B cell (primary cell): ENCODE results near the gene DNM2. TPM values are rescaled to one million over a fixed set of nuclear protein-coding genes. Genes with fewer than 3 reads are reported as not detected.

Experiments used
- ATAC-seq: fragments of 200-7000 bp; cut with Tn5 transposase; one replicate; pipeline ENCODE4 v1.10.0; 2021; ENCODE audit warnings: low read depth, mild to moderate bottlenecking, moderate number of reproducible peaks, moderate library complexity
- CTCF ChIA-PET: fragments of 350-600 bp; sonication (Branson Sonifier 250); formaldehyde crosslinking; loops from one replicate; lab custom pipeline; 2021; ENCODE audit warnings: antibody characterized with exemption, inconsistent platforms; lab: Charles Lee
- POLR2A ChIA-PET: fragments of 350-600 bp; sonication (Branson Sonifier 250); formaldehyde crosslinking; loops from one replicate; lab custom pipeline; 2021; ENCODE audit warnings: antibody characterized with exemption; lab: Charles Lee
- DNase-seq: peaks from one replicate; pipeline ENCODE4 v3.0.0; 2013
- H2AFZ ChIP-seq: 2 replicates; pipeline ENCODE4 v1.6.1; 2012; ENCODE audit warnings: mild to moderate bottlenecking, low read depth, low read length; ENCODE audit not compliant: insufficient read depth, poor library complexity, severe bottlenecking
- H3K27ac ChIP-seq, 2 donors: 1 replicate in 1 of 2; 2 replicates in 1 of 2; pipeline ENCODE4 v1.5.1; 2012 to 2013; ENCODE audit warnings: low read length in 2 of 2, mild to moderate bottlenecking in 2 of 2, moderate library complexity in 1 of 2
- H3K27me3 ChIP-seq, 4 experiments: fragments of 200-600 bp in 1 of 4; sonication (generic) in 1 of 4; replicated peaks in 1 of 4; 1 replicate in 2 of 4; 2 replicates in 2 of 4; pipeline versions ENCODE4 v1.6.1 to v1.7.0; 2013 to 2016; ENCODE audit warnings: low read length in 3 of 4, mild to moderate bottlenecking in 2 of 4, mixed read lengths in 1 of 4, moderate library complexity in 1 of 4; ENCODE audit not compliant: insufficient read depth in 4 of 4, control insufficient read depth in 3 of 4; ENCODE audit errors: control extremely low read depth in 1 of 4
- H3K36me3 ChIP-seq, 2 experiments: replicated peaks in 1 of 2; 1 replicate in 1 of 2; 2 replicates in 1 of 2; pipeline versions ENCODE4 v1.6.1 to v1.7.1; 2013; ENCODE audit warnings: low read length in 1 of 2; ENCODE audit not compliant: insufficient read depth in 2 of 2, control insufficient read depth in 1 of 2; ENCODE audit errors: control extremely low read depth in 1 of 2, extremely low read depth in 1 of 2
- H3K4me1 ChIP-seq, 2 donors: fragments of 200-600 bp in 1 of 2; sonication (generic) in 1 of 2; 1 replicate in 1 of 2; 2 replicates in 1 of 2; pipeline versions ENCODE4 v1.5.1 to v1.6.1; 2013 to 2017; ENCODE audit warnings: low read length in 2 of 2; ENCODE audit not compliant: control insufficient read depth in 2 of 2, insufficient read depth in 2 of 2
- H3K4me2 ChIP-seq: replicated peaks from 2 replicates; pipeline ENCODE3; 2012; ENCODE audit warnings: mild to moderate bottlenecking, low read depth, low read length; ENCODE audit not compliant: poor library complexity, severe bottlenecking
- H3K4me3 ChIP-seq, 5 experiments: fragments of 200-600 bp in 1 of 5; sonication (generic) in 1 of 5; 1 replicate in 3 of 5; 2 replicates in 2 of 5; pipeline versions ENCODE4 v1.5.1 to v1.7.0; 2011 to 2016; ENCODE audit warnings: low read length in 4 of 5, mild to moderate bottlenecking in 4 of 5, low read depth in 2 of 5, control low read depth in 1 of 5, moderate library complexity in 1 of 5; ENCODE audit not compliant: insufficient read depth in 1 of 5; ENCODE audit errors: control extremely low read depth in 1 of 5, extremely low read depth in 1 of 5
- H3K79me2 ChIP-seq: fragments of 200-600 bp; sonication (generic); one replicate; pipeline ENCODE4 v1.6.0; 2016; ENCODE audit warnings: low read length; ENCODE audit not compliant: control insufficient read depth, insufficient read depth
- H3K9ac ChIP-seq: fragments of 200-600 bp; sonication (generic); 2 replicates; pipeline ENCODE4 v1.6.1; 2017; ENCODE audit warnings: mild to moderate bottlenecking, low read length, moderate library complexity
- H3K9me3 ChIP-seq, 3 donors: one replicate each; pipeline versions ENCODE4 v1.6.1 to v1.7.1; 2013; ENCODE audit warnings: low read length in 2 of 3; ENCODE audit not compliant: control insufficient read depth in 2 of 3, insufficient read depth in 1 of 3; ENCODE audit errors: control extremely low read depth in 1 of 3
- H4K20me1 ChIP-seq: 2 replicates; pipeline ENCODE4 v1.6.0; 2012; ENCODE audit warnings: mild to moderate bottlenecking, low read length; ENCODE audit not compliant: insufficient read depth, control insufficient read depth, poor library complexity, severe bottlenecking
- H3K27ac Mint-ChIP-seq: one replicate; pipeline ENCODE4 v1.8.0; 2021; ENCODE audit warnings: mixed read lengths
- H3K27me3 Mint-ChIP-seq: one replicate; pipeline ENCODE4 v1.8.0; 2021; ENCODE audit warnings: mixed read lengths
- H3K4me1 Mint-ChIP-seq: one replicate; pipeline ENCODE4 v1.8.0; 2021; ENCODE audit warnings: mixed read lengths
- H3K4me3 Mint-ChIP-seq: one replicate; pipeline ENCODE4 v1.8.0; 2021; ENCODE audit warnings: mixed read lengths
- H3K9me3 Mint-ChIP-seq: one replicate; pipeline ENCODE4 v1.8.0; 2022; ENCODE audit warnings: mixed read lengths; ENCODE audit not compliant: insufficient read depth
- EZH2 ChIP-seq: IDR thresholded peaks from 2 replicates; pipeline ENCODE4 v1.6.1; 2012; ENCODE audit warnings: borderline replicate concordance, low read depth, mild to moderate bottlenecking, moderate library complexity, low read length; ENCODE audit not compliant: insufficient read depth, poor library complexity, severe bottlenecking
- WGBS: methylation state at CpG from one replicate; pipeline ENCODE4 v1.1.5; 2013; ENCODE audit warnings: missing lambda C conversion rate; ENCODE audit not compliant: insufficient coverage; 5-methylcytosine and 5-hydroxymethylcytosine counted together
- intact Hi-C: fragments of 100-400 bp; cut with micrococcal nuclease; formaldehyde crosslinking; loops from one replicate; pipeline ENCODE4 v1.10.0; 2022
- polyA plus RNA-seq: library from polyadenylated mRNA; depleted of rRNA; stranded (reverse); fragments of >200 nt; gene quantifications from 2 replicates; pipeline ENCODE4 v1.2.3, GENCODE V29; 2012
- total RNA-seq, 2 donors: library from RNA; stranded (reverse); fragments of 120-200 nt in 1 of 2; gene quantifications; 1 replicate in 1 of 2; 2 replicates in 1 of 2; pipeline versions ENCODE4 v1.2.3 to v1.2.4, GENCODE V29; 2013 to 2022
- TF ChIP-seq, protein P1 (sequence below): fragments of 200-600 bp; IDR thresholded peaks from one replicate; pipeline ENCODE4 v1.8.0; 2022; ENCODE audit warnings: antibody characterized with exemption, mild to moderate bottlenecking

The DNM2 gene
- total and polyA plus RNA-seq, 2 donors (not counting 1 experiment from before 2014, with no cell fraction given), result 163 to 353 TPM

DNA sequence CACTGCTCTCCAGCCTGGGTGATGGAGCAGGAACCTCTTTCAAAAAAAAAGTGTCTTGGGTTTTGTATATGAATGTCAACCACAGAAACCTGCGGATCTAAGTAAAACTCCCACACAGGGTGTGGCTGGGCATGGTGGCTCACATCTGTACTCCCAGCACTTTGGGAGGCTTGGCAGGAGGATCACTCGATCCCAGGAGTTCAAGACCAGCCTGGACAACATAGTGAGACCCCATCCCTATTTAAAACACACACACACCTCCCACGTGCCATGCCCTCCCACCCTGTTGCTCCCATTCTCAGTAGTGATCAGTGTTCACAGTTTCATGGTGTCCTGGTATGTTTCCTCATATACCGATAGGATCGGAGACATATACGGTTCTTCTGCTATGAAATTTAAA lies 109.0 kb downstream of the DNM2 start:
- peaks cover 7 to 58% of the 10 kb centered on the region in 2 experiments for H3K36me3 ChIP-seq
- Mint-ChIP-seq H3K27ac (no peak overlapping the region), H3K9me3 (no peaks in the 10 kb centered on the region), H3K4me1 (no peaks in the 10 kb centered on the region), H3K27me3 (no peaks in the 10 kb centered on the region), H3K4me3 (no peak overlapping the region)
- H4K20me1 ChIP-seq, result no peaks in the 10 kb centered on the region
- no peak overlapping the region for H3K4me2 ChIP-seq
- POLR2A ChIA-PET, result interaction anchor here (0.6 to 1.0 kb wide), 2 partner anchors 43 to 1024 kb away, joined by 7 to 8 read pairs; no protein-coding TSS in a partner anchor
- no peak for TF ChIP-seq EZH2
- TF ChIP-seq, protein P1, sequence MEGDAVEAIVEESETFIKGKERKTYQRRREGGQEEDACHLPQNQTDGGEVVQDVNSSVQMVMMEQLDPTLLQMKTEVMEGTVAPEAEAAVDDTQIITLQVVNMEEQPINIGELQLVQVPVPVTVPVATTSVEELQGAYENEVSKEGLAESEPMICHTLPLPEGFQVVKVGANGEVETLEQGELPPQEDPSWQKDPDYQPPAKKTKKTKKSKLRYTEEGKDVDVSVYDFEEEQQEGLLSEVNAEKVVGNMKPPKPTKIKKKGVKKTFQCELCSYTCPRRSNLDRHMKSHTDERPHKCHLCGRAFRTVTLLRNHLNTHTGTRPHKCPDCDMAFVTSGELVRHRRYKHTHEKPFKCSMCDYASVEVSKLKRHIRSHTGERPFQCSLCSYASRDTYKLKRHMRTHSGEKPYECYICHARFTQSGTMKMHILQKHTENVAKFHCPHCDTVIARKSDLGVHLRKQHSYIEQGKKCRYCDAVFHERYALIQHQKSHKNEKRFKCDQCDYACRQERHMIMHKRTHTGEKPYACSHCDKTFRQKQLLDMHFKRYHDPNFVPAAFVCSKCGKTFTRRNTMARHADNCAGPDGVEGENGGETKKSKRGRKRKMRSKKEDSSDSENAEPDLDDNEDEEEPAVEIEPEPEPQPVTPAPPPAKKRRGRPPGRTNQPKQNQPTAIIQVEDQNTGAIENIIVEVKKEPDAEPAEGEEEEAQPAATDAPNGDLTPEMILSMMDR, result no peak
- CTCF ChIA-PET, result no interaction called here
- ATAC-seq (no peak), DNase-seq (no peak)
- no peaks in the 10 kb centered on the region for H3K4me1 ChIP-seq
- 100% methylated on average over 1 of the region's 6 CpGs for WGBS
- no peak overlapping the region for H3K27ac ChIP-seq
- no peaks in the 10 kb centered on the region for H3K27me3 ChIP-seq
- no peak overlapping the region for H3K4me3 ChIP-seq
- intact Hi-C loops, result no loop called here
- no peaks in the 10 kb centered on the region for H3K79me2 ChIP-seq
- no peaks in the 10 kb centered on the region for H3K9me3 ChIP-seq
- no peak overlapping the region for H2AFZ ChIP-seq
- no peak overlapping the region for H3K9ac ChIP-seq

- 97% methylated on average over 25 of the region's 26 CpGs for WGBS
- POLR2A ChIA-PET, result no interaction called here
Observed at GRCh38 chr19:10828981-10829821, 111.3 kb downstream of the DNM2 start.

More at GRCh38 chr19:10828981-10829821, 111.3 kb downstream of the DNM2 start:
- TF ChIP-seq, protein P1, result peak; percentile 7
- TF ChIP-seq EZH2, result no peak
- H3K27me3 Mint-ChIP-seq, result no peaks in the 10 kb centered on the region
- H3K27ac Mint-ChIP-seq, result no peak overlapping the region
- H3K4me1 Mint-ChIP-seq, result no peaks in the 10 kb centered on the region
- Histone ChIP-seq H3K4me3 (no peak overlapping the region), H3K4me1 (no peaks in the 10 kb centered on the region), H3K27me3 (no peaks in the 10 kb centered on the region), H3K4me2 (no peak overlapping the region), H3K9me3 (no peaks in the 10 kb centered on the region), H2AFZ (no peak overlapping the region), H3K36me3 (peaks cover 7 to 56% of the 10 kb centered on the region in 2 experiments), H3K79me2 (no peaks in the 10 kb centered on the region), H3K27ac (no peak overlapping the region), H4K20me1 (no peaks in the 10 kb centered on the region), H3K9ac (no peak overlapping the region)
- CTCF ChIA-PET, result interaction anchor here (0.6 to 1.5 kb wide), 4 partner anchors 35 to 112 kb away, joined by 3 to 5 read pairs (median 4); partner anchors contain the start of gene DNM2
- no peak for ATAC-seq
- peak; percentile 28 for DNase-seq
- H3K4me3 Mint-ChIP-seq, result no peak overlapping the region
- intact Hi-C loops, result no loop called here
- H3K9me3 Mint-ChIP-seq, result no peaks in the 10 kb centered on the region
